ENCODE measurements around the gene USP30.

DNA sequence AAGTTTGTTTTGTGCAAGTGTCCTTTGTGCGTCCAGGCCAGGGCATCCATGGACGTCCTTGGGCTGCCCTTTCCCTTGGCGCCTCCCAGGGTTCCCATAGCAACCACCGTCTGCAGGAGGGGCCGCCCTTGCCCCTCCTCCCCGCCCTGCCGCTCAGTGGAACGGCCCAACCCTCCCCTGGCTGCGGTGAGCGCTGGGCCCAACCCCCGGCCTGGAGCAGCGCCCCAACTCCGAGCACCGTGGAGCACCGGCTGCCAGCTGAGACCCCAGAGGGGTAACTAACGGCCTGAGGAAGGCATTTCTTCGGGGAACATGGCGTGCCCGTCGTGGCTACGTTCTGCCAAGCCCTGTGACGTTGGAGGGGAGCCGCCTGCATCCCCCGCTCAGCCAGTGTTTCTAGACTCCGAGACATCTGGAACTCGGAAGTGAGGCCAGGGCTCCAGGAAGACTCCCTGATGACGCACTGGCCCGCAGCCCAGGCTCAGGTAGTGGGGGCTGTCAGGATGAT lies 58.7 kb downstream of the USP30 start:
- TF ChIP-seq ZNF184 (CRISPR knock-in tag; IDR thresholded peaks at IDR 0.05) (no peak), RB1 (IDR thresholded peaks at IDR 0.05; ENCODE audit: low read depth) (peak; percentile 32; the same call in 1 of the 2 replicates)
- TF ChIP-seq, protein P1, sequence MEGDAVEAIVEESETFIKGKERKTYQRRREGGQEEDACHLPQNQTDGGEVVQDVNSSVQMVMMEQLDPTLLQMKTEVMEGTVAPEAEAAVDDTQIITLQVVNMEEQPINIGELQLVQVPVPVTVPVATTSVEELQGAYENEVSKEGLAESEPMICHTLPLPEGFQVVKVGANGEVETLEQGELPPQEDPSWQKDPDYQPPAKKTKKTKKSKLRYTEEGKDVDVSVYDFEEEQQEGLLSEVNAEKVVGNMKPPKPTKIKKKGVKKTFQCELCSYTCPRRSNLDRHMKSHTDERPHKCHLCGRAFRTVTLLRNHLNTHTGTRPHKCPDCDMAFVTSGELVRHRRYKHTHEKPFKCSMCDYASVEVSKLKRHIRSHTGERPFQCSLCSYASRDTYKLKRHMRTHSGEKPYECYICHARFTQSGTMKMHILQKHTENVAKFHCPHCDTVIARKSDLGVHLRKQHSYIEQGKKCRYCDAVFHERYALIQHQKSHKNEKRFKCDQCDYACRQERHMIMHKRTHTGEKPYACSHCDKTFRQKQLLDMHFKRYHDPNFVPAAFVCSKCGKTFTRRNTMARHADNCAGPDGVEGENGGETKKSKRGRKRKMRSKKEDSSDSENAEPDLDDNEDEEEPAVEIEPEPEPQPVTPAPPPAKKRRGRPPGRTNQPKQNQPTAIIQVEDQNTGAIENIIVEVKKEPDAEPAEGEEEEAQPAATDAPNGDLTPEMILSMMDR (IDR thresholded peaks at IDR 0.05 in 2 of 3, conservative IDR thresholded peaks at IDR 0.05 in 1 of 3; ENCODE audit: insufficient read depth in 2 of 3, low read depth in 1 of 3, low read length in 3 of 3), result no peak

Data from K562 (cell line).